Upper lobe of left lung (tissue), 4 donors: Measurements from ENCODE around the gene ADRB2.

Experiments used
- CTCF ChIP-seq, 6 experiments: fragments of 450-650 bp in 4 of 6; fragments of 200-600 bp in 2 of 6; sonication (generic) in 2 of 6; IDR thresholded peaks; one replicate each; pipeline ENCODE4 v1.5.1; 2016 to 2019; ENCODE audit warnings: antibody characterized with exemption in 6 of 6
- EP300 ChIP-seq, 4 donors: sonication (generic); formaldehyde crosslinking; IDR thresholded peaks; one replicate each; pipeline ENCODE4 v1.5.1; 2017; ENCODE audit warnings: antibody characterized with exemption in 4 of 4, control low read depth in 2 of 4

DNA sequence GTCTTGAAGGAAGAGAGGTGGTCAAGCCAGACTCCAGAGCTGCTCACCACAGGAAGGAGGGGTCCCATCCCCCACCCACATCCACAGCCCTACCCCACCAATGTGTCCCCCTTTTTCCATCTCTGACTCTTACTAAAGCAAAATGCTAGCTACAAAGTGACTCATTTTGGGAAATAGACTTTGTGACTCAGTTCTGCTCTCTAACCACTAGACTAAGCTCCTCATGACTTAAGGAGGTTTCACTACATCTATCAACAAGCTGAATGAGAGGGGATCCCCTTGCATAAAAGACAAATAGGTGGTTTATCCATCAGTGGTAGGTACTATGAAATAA lies 35.1 kb upstream of the ADRB2 start:
- TF ChIP-seq CTCF (IDR thresholded peaks at IDR 0.05) (no peak), EP300 (IDR thresholded peaks at IDR 0.05) (no peak)
